GM18951 (cell line): ENCODE results near the gene KRT16.
"Not testable (repeated sequence)": the region's sequence is repeated elsewhere in the genome, so short reads cannot be mapped to it uniquely, and the experiment has no call there.

Experiments
- POLR2A ChIP-seq: IDR thresholded peaks from 4 replicates; pipeline ENCODE4 v1.6.1; 2011; ENCODE audit warnings: mild to moderate bottlenecking; ENCODE audit not compliant: insufficient read length, insufficient read depth; ENCODE audit errors: extremely low read depth
- in situ Hi-C: fragments of 300-500 bp; cut with MboI; formaldehyde crosslinking; loops from one replicate; pipeline ENCODE4 v1.12.0; 2022; ENCODE audit warnings: low sequenced_read_pairs, mixed read lengths, inconsistent platforms; ENCODE audit not compliant: unreplicated experiment

KRT16 gene

DNA sequence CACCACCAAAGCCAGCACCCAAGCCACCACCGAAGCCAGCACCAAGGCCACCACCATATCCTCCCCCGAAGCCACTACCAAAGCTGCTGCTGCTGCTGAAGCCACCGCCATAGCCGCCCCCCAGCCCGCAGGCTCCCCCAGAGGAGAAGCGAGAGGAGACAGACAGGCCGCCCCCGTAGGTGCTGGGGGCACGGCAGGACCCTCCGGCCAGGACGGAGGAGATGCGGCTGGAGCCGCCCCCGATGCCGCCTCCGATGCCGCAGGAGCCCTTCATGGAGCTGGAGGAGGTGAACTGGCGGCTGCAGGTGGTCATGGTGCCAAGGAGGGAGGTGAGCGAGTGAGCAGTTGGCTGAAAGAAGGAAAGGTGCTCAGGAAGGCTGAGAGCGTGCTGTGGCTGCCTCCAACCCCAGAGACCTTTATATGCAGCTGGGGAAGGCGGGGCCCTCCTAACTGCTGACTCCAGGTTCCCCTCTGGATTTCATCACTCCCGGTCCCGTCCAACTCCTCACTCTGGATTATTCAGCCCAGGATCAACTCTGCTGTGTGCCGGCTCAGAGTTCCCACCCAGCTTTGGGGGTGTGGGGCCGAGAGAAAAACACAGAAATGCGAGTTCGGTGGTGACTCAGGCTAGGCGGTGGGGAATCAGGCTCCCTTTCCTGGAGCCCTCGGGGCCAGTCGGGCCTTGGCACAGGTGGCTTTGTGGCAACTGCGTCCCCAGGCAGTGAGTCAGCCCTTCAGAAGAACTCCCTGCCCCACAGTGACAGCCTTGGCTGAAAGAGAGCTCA is at the start of gene KRT16:
KRT16 (minus strand) TSS at position 392 of the 785 bp plus-strand sequence; CDS start at position 313, 79 bp downstream.
- in situ Hi-C loops, result not testable (repeated sequence)

DNA sequence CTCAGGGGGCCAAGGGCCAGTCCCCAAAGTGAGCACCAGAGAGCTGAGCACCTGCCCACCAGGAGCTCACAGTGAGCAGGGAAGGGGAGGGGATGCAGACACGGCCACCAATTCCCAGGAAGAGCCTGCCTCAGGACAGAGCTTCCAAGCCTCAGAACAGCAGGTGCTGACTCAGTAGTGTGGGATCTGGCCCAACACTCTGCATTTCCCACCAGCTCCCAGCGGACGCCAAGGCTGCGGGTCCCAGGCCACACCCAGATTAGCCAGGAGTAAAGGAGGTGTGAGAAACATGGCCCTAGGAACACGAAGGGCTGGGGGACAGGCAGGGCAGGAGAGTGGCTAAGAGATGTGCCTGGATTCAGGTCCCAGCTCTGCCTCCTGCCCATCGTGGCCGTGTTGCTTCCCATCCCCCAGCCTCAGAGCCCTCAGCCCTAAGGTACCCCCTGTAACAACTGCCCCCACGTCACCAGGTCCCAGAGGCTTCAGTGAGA is 47.7 kb upstream of the KRT16 start:
- TF ChIP-seq POLR2A, result no peak
- in situ Hi-C loops, result loop anchor here (10.0 to 25.0 kb wide), 2 partner anchors 105 to 748 kb away; no protein-coding TSS in a partner anchor

DNA sequence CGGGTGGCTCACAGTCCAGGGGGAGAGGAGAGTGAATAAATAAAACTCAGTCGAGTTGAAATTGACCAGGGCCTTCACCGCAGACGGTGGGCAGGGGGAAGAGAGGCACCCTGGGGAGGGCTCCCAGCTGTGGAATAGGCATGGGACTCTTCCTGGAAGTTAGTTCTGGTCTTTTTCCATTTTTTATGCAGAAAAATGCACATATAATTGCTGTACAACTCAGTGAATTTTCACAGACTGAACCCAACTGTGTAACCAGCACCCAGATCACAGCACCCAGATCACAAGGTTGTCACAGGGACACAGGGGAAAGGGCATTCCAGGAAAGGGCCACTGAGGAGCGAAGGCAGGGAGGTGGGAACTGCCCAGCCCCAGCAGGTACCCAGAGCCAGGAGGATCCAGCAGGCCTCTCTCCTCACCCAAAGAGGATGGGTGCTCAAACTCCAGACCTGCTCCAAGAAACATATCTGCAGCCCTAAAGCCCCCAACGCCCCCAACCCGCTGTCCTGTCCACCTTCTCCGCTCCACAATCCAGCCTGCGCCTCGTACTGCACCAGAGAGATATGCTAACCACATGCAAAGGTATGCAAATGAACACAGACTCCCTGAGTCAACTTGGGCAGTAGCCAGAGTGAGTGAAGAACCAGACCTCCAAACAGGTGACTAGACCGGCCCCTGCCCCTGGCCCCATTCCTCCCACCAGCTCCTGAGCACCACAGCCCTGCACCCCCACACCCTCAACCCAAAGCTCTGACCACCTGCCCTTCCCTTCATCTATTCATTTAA is 47.1 kb upstream of the KRT16 start:
- in situ Hi-C loops, result loop anchor here (10.0 to 25.0 kb wide), 2 partner anchors 105 to 747 kb away; no protein-coding TSS in a partner anchor
- TF ChIP-seq POLR2A, result no peak

DNA sequence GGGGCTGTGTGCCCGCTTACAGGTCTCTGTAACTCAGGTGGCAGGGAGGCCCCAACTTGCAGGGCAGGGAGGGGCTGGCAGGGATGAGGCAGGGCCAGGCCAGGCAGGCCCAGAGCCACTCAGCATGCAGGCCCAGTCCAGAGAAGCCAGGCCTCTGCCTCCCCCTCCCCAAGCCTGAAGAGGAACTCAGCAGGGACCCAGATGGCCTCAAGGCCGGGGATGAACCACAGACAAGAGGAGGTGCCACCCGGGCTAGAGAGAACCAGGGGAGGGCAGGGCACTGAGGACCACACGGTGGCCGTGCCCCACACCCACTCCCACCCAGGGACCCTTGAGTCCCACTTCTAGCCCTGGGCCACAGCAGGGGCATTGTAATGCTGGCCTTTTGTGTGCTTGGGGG is 46.3 kb upstream of the KRT16 start:
- in situ Hi-C loops, result loop anchor here (25.0 kb wide), 1 partner anchor 747 kb away; no protein-coding TSS in a partner anchor
- no peak for TF ChIP-seq POLR2A

DNA sequence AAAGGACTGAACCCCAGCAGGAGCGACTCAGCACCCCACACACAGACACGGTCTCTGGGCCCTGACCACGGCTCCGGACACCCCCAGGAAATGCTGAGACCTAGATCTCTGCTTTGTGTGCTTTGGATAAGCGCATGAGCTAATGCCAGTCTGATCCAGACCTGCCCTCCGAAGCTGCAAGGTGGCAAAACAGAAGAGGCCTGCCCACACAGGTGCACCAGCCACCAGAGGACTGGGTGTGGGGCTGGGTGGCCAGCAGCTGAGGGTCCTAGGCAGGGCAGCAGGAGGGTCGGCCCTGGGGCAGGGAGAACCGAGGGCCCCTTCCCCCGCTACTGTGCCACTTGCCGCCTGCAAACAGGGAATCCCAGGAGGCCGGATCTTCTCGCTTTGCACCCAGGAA is 45.4 kb upstream of the KRT16 start:
- no peak for TF ChIP-seq POLR2A
- in situ Hi-C loops, result loop anchor here (25.0 kb wide), 1 partner anchor 746 kb away; no protein-coding TSS in a partner anchor

DNA sequence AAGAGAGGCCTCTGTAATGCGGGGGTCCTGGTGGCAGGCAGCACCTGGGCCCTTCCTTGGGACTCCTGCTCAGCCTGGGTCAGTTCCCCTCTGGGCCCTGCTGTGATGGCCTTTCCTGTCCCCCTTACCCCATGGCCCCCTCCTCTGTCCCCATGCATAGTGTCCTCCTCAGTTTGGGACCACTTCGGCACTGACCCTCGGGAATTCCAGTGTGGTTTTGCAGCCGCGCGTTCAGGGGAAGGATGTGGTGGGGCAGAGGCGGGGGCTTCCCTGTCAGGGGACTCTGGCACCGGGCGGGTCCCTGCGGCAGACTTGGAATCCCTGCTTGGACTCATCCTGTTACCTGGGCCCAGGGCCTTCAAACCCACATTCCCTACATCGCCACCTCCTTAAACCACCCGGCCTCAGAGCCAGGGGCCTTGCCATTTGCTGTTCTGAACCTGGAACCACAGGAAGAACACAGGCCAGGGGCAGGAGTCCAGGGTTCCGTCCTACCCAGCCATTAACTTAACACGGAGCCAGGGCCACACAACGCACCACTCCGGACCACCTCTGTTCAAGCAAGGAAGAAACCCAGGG is 44.7 kb upstream of the KRT16 start:
- no peak for TF ChIP-seq POLR2A
- in situ Hi-C loops, result loop anchor here (25.0 kb wide), 1 partner anchor 745 kb away; no protein-coding TSS in a partner anchor

DNA sequence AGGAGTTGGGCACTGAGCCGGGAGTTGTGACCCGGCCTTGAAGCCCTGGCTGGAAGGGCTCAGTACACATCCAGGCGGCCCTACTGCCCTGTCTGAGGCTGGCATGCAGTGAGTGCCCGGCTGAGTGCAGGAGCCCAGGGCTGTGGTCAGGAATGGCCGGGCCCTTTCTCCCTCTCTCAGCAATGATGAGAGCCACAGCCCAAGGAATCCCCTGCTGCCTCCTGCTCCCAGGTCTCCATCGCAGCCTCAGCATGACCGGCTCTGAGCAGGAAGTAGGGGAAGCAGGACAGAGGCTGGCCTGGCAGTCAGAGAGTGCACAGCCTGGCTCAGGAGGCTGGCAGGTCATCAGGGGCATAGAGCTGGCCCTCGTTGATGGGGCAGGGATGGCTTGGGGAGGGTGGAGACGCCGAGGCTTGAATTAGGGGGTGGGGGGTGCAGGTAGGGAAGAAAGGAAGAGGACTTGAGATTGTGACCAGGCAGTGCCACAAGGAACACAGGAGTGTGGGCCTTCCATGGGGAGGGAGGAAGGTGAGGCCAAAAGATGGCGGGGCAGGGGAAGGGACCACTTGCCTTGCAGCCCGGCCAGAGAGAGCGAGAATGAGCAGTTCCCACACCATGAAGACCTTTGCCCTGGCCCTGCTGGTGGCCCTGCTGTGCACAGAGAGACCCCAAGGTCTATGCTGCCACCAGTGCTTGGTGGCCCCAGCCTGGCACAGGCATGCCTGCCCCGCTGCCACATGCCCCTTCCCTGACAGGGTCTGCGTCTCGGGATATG is 43.9 kb upstream of the KRT16 start:
- no peak for TF ChIP-seq POLR2A
- in situ Hi-C loops, result loop anchor here (25.0 kb wide), 1 partner anchor 744 kb away; no protein-coding TSS in a partner anchor

DNA sequence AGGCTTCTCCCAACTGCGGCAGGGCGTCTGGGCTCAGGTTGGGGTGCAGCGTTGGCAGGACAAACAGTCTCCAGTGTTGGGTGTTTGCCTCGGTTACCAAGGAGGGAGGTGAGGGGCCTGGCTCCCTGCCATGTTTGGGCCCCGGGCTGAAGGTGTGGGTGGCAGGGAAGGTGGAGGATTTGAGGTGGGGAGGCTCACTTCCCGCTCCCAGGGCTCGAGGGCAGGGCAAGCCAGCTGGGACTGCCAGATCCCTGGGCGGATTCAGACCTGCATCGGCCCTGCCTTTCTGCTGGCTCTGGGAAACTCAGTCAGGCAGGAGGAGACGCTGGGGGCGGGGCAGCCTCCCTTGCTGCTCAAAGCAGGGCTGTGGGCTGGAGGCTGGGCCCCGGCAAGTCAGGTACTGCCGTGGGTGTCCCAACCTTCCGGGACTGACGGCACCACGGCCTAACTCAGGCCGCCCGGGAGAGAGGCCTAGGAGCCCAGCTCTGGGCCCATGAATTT is 43.1 kb upstream of the KRT16 start:
- in situ Hi-C loops, result loop anchor here (25.0 kb wide), 1 partner anchor 743 kb away; no protein-coding TSS in a partner anchor
- TF ChIP-seq POLR2A, result no peak

DNA sequence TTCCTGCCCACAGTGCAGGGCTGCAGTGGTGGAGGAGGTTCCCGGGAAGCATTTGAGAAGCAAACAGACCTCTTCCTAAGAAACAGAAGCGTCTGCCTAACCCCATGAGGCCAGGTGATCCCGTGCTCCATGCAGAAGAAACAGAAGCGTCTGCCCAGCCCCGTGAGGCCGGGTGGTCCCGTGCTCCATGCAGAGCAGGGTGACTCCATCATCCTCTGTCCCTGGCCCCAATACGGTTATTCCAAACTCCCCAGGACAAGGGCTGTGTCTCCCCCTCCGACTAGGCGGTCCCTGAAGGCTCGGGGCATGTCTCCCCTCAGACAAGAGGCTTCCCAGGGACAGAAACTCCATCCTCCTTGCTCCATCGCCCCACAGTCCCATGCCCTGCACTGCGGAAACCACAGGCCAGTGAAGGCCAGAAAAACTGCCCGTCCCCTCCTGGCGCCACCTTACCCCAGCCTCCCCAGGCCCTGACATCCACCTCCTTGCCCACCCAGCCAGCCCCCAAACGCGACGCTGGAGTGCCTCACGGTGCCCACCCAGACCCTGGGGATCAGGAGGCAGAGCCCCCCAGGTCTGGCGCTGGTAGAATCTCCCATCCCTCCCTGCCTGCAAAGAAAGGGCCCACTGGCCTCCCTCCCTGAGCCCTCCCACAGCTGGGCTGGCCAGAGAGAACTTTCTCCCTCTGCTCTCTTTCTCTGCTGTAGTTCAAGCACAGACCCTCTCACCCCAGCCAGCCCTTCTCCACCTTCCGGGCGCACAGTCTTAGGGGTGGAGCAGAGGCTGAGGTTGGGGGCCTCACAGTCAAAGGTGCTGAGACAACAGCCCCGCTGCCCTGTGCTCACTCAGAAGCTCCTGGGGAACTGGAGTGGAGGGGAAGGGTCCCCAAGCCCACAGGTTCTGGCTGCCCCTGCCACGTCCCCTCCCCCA is 42.4 kb upstream of the KRT16 start:
- TF ChIP-seq POLR2A, result no peak
- in situ Hi-C loops, result loop anchor here (25.0 kb wide), 1 partner anchor 743 kb away; no protein-coding TSS in a partner anchor

DNA sequence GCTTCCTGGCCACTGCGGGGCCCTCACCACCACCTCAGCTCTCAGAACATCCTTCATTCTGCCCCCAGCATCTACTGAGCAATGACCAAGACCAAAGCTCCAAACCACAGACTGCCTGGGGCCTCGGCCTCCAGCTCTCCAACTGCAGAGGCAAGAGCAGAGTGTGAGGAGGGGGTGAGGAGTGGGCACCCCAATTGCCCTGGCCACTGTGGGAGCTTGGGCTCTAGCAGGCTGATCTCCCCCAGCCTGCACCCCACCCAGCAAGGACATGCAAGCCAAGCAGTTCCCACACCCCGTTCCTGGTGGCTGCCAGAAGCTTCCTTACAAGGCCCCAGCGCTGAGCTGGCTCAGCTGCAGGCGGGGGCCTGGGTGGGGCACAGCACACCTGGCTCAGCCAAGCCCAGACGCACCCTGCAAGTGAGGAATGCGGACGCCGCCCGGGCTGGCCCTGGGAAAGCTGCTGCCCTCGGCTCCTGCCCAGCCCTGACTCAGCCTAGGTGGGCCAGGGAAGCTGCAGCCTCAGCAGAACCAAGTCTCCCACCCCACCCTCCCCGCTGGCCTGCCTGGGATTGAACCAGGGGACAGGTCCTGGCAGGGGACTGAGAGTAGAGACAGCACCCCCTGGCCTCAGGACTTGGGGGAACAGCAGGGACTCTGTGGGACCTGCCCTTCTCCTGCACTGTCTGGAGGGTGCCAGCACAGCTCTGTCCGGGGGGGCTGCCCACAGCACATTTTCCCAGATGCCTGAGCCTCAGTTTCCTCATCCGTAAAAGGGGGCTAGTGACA is 41.5 kb upstream of the KRT16 start:
- TF ChIP-seq POLR2A, result no peak
- in situ Hi-C loops, result loop anchor here (25.0 kb wide), 1 partner anchor 742 kb away; no protein-coding TSS in a partner anchor
